HepG2 (cell line): ENCODE results near the gene TEX48. TPM values are rescaled to one million over a fixed set of nuclear protein-coding genes. Genes with fewer than 3 reads are reported as not detected.

Experiments used
- ATF1 ChIP-seq: IDR thresholded peaks from 2 replicates; pipeline ENCODE4 v1.6.1; 2016; ENCODE audit warnings: mild to moderate bottlenecking, control low read depth
- ESRRA ChIP-seq: sonication (generic); formaldehyde crosslinking; IDR thresholded peaks from 2 replicates; pipeline ENCODE4 v1.5.1; 2020; ENCODE audit warnings: mild to moderate bottlenecking, low read depth, missing genetic modification reagents
- GLMP ChIP-seq: sonication (generic); formaldehyde crosslinking; IDR thresholded peaks from 2 replicates; pipeline ENCODE4 v1.9.0; 2021; ENCODE audit warnings: missing genetic modification reagents, mild to moderate bottlenecking, borderline replicate concordance
- MAFK ChIP-seq, 2 experiments: IDR thresholded peaks in 1 of 2; conservative IDR thresholded peaks in 1 of 2; 2 replicates each; pipeline ENCODE4 v1.6.1; 2011; ENCODE audit warnings: improper control_type of control experiment in 2 of 2, low read length in 2 of 2
- NFIC ChIP-seq: IDR thresholded peaks from 2 replicates; pipeline ENCODE4 v1.6.1; 2012; ENCODE audit warnings: mild to moderate bottlenecking, low read length, inconsistent platforms
- RXRA ChIP-seq: sonication (generic); formaldehyde crosslinking; IDR thresholded peaks from 2 replicates; pipeline ENCODE4 v1.5.1; 2020; ENCODE audit warnings: missing genetic modification reagents
- SOX5 ChIP-seq: IDR thresholded peaks from 2 replicates; pipeline ENCODE4 v1.6.1; 2016; ENCODE audit warnings: borderline replicate concordance
- ZHX2 ChIP-seq, 2 experiments: sonication (generic) in 1 of 2; formaldehyde crosslinking in 1 of 2; IDR thresholded peaks; 2 replicates each; pipeline versions ENCODE4 v1.6.1 to v1.9.0; 2014 to 2022; ENCODE audit warnings: antibody characterized with exemption in 1 of 2, borderline replicate concordance in 1 of 2, inconsistent platforms in 1 of 2, low read depth in 1 of 2, missing genetic modification reagents in 1 of 2
- ZNF121 ChIP-seq: sonication (generic); formaldehyde crosslinking; IDR thresholded peaks from 2 replicates; pipeline ENCODE4 v1.5.0; 2020; ENCODE audit warnings: mild to moderate bottlenecking, missing genetic modification reagents
- ZNF235 ChIP-seq: sonication (generic); formaldehyde crosslinking; IDR thresholded peaks from 2 replicates; pipeline ENCODE4 v1.8.1; 2023; ENCODE audit warnings: mild to moderate bottlenecking, missing genetic modification reagents, borderline replicate concordance
- ZNF501 ChIP-seq: sonication (generic); formaldehyde crosslinking; IDR thresholded peaks from 2 replicates; pipeline ENCODE4 v1.5.1; 2020; ENCODE audit warnings: mild to moderate bottlenecking, moderate library complexity, missing genetic modification reagents
- ZNF761 ChIP-seq: sonication (generic); formaldehyde crosslinking; conservative IDR thresholded peaks from 2 replicates; pipeline ENCODE4 v1.4.0; 2020; ENCODE audit warnings: mild to moderate bottlenecking, missing genetic modification reagents
- ZNF768 ChIP-seq: sonication (generic); formaldehyde crosslinking; IDR thresholded peaks from 2 replicates; pipeline ENCODE4 v1.4.0; 2020; ENCODE audit warnings: missing genetic modification reagents
- ZNF777 ChIP-seq: sonication (generic); formaldehyde crosslinking; IDR thresholded peaks from 2 replicates; pipeline ENCODE4 v1.4.0; 2020; ENCODE audit warnings: missing genetic modification reagents
- ZNF878 ChIP-seq: sonication (generic); formaldehyde crosslinking; IDR thresholded peaks from 2 replicates; pipeline ENCODE4 v1.8.1; 2023; ENCODE audit warnings: mild to moderate bottlenecking, missing genetic modification reagents, moderate library complexity
- polyA plus RNA-seq, 8 experiments: library from polyadenylated mRNA; depleted of rRNA in 3 of 8; stranded (reverse) in 7 of 8; unstranded in 1 of 8; fragments of >200 nt; fragmentation: Illumina TruSeq in 4 of 8; extraction: Trizol in 4 of 8; gene quantifications; 2 replicates each; pipeline versions ENCODE4 v1.2.1 to v1.2.3, GENCODE V29; 2011 to 2016; ENCODE audit warnings: low read depth in 4 of 8, missing spikeins in 1 of 8, mixed read lengths in 1 of 8; ENCODE audit not compliant: insufficient read depth in 1 of 8
- total RNA-seq, 5 experiments: library from RNA; depleted of rRNA; stranded (reverse); fragments of >200 nt; fragmentation: Illumina TruSeq; extraction: Trizol; gene quantifications; 2 replicates each; pipeline ENCODE4 v1.2.3, GENCODE V29; 2016; ENCODE audit warnings: low read depth in 1 of 5
- TF ChIP-seq, protein P1 (sequence below): sonication (generic); formaldehyde crosslinking; IDR thresholded peaks from 2 replicates; pipeline ENCODE4 v1.4.0; 2020; ENCODE audit warnings: missing genetic modification reagents

The TEX48 gene
- total and polyA plus RNA-seq, 2 of the 13 experiments (the other 11 are each of a cell fraction or from before 2014, with no cell fraction given), result not detected

- TF ChIP-seq MAFK (conservative IDR thresholded peaks at IDR 0.05 in 1 of 2, IDR thresholded peaks at IDR 0.05 in 1 of 2; ENCODE audit: low read length in 2 of 2) (peak in 1 of 2 experiments; percentile 1; a peak in 1 of 4 replicates), GLMP (CRISPR knock-in tag) (no peak), ZHX2 (IDR thresholded peaks at IDR 0.05; ENCODE audit: low read depth) (peak; percentile 67; the same call in 1 of the 2 replicates), ZHX2 (CRISPR knock-in tag; IDR thresholded peaks at IDR 0.05; ENCODE audit: borderline replicate concordance) (no peak; the same call in 1 of the 2 replicates), SOX5 (CRISPR knock-in tag) (peak; percentile 100), ZNF777 (CRISPR knock-in tag) (peak; percentile 28; the same call in 1 of the 2 replicates), ATF1 (CRISPR knock-in tag) (peak; percentile 70), ZNF121 (CRISPR knock-in tag) (peak; percentile 55), ZNF235 (CRISPR knock-in tag) (no peak), ESRRA (CRISPR knock-in tag) (peak; percentile 90), ZNF768 (CRISPR knock-in tag) (no peak), ZNF761 (CRISPR knock-in tag) (peak; percentile 93; the same call in 1 of the 2 replicates), NFIC (peak; percentile 84), RXRA (CRISPR knock-in tag) (peak; percentile 97), ZNF501 (CRISPR knock-in tag) (peak; percentile 88), ZNF878 (CRISPR knock-in tag) (peak; percentile 79; the same call in 1 of the 2 replicates)
- TF ChIP-seq, protein P1, sequence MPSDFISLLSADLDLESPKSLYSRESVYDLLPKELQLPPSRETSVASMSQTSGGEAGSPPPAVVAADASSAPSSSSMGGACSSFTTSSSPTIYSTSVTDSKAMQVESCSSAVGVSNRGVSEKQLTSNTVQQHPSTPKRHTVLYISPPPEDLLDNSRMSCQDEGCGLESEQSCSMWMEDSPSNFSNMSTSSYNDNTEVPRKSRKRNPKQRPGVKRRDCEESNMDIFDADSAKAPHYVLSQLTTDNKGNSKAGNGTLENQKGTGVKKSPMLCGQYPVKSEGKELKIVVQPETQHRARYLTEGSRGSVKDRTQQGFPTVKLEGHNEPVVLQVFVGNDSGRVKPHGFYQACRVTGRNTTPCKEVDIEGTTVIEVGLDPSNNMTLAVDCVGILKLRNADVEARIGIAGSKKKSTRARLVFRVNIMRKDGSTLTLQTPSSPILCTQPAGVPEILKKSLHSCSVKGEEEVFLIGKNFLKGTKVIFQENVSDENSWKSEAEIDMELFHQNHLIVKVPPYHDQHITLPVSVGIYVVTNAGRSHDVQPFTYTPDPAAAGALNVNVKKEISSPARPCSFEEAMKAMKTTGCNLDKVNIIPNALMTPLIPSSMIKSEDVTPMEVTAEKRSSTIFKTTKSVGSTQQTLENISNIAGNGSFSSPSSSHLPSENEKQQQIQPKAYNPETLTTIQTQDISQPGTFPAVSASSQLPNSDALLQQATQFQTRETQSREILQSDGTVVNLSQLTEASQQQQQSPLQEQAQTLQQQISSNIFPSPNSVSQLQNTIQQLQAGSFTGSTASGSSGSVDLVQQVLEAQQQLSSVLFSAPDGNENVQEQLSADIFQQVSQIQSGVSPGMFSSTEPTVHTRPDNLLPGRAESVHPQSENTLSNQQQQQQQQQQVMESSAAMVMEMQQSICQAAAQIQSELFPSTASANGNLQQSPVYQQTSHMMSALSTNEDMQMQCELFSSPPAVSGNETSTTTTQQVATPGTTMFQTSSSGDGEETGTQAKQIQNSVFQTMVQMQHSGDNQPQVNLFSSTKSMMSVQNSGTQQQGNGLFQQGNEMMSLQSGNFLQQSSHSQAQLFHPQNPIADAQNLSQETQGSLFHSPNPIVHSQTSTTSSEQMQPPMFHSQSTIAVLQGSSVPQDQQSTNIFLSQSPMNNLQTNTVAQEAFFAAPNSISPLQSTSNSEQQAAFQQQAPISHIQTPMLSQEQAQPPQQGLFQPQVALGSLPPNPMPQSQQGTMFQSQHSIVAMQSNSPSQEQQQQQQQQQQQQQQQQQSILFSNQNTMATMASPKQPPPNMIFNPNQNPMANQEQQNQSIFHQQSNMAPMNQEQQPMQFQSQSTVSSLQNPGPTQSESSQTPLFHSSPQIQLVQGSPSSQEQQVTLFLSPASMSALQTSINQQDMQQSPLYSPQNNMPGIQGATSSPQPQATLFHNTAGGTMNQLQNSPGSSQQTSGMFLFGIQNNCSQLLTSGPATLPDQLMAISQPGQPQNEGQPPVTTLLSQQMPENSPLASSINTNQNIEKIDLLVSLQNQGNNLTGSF, result no peak
Observed at GRCh38 chr9:114721491-114722079, 39.6 kb upstream of the TEX48 start (continued).
